HCT116 (cell line): ENCODE data around the gene RNF113B.

Source experiments
- EZH2 ChIP-seq: fragments of 200-600 bp; sonication (generic); IDR thresholded peaks from 2 replicates; pipeline ENCODE4 v1.6.1; 2017; ENCODE audit warnings: antibody characterized with exemption, mixed run types
- EZH2phosphoT487 ChIP-seq: fragments of 200-600 bp; IDR thresholded peaks from 2 replicates; pipeline ENCODE4 v1.6.1; 2018; ENCODE audit warnings: antibody characterized with exemption, borderline replicate concordance
- POLR2A ChIP-seq: IDR thresholded peaks from 2 replicates; pipeline ENCODE4 v1.7.0; 2011; ENCODE audit warnings: borderline replicate concordance; ENCODE audit not compliant: insufficient read depth, insufficient read length; ENCODE audit errors: extremely low read depth
- POLR2AphosphoS5 ChIP-seq: IDR thresholded peaks from 2 replicates; pipeline ENCODE4 v1.6.1; 2011; ENCODE audit warnings: mild to moderate bottlenecking, low read depth, low read length, moderate library complexity
- RAD21 ChIP-seq: IDR thresholded peaks from 2 replicates; pipeline ENCODE4 v1.6.1; 2012; ENCODE audit warnings: low read depth, mild to moderate bottlenecking
- SIN3A ChIP-seq: IDR thresholded peaks from 2 replicates; pipeline ENCODE4 v1.6.1; 2012; ENCODE audit warnings: low read depth
- TF ChIP-seq, protein P1 (sequence below), 3 experiments: fragments of 200-600 bp in 1 of 3; sonication (generic) in 1 of 3; IDR thresholded peaks in 2 of 3; conservative IDR thresholded peaks in 1 of 3; 2 replicates each; pipeline ENCODE4 v1.5.1; 2012 to 2017; ENCODE audit warnings: low read depth in 2 of 3, low read length in 2 of 3, antibody characterized with exemption in 1 of 3, borderline replicate concordance in 1 of 3, control low read depth in 1 of 3, mild to moderate bottlenecking in 1 of 3, mixed read lengths in 1 of 3, mixed run types in 1 of 3, moderate library complexity in 1 of 3; ENCODE audit not compliant: insufficient read depth in 1 of 3
- TF ChIP-seq, protein P2 (sequence below): IDR thresholded peaks from 2 replicates; pipeline ENCODE4 v1.6.1; 2012; ENCODE audit warnings: low read depth

GRCh38 chr13:98201984-98202383, 24.9 kb upstream of the RNF113B start:
- TF ChIP-seq, protein P1, sequence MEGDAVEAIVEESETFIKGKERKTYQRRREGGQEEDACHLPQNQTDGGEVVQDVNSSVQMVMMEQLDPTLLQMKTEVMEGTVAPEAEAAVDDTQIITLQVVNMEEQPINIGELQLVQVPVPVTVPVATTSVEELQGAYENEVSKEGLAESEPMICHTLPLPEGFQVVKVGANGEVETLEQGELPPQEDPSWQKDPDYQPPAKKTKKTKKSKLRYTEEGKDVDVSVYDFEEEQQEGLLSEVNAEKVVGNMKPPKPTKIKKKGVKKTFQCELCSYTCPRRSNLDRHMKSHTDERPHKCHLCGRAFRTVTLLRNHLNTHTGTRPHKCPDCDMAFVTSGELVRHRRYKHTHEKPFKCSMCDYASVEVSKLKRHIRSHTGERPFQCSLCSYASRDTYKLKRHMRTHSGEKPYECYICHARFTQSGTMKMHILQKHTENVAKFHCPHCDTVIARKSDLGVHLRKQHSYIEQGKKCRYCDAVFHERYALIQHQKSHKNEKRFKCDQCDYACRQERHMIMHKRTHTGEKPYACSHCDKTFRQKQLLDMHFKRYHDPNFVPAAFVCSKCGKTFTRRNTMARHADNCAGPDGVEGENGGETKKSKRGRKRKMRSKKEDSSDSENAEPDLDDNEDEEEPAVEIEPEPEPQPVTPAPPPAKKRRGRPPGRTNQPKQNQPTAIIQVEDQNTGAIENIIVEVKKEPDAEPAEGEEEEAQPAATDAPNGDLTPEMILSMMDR (IDR thresholded peaks at IDR 0.05 in 2 of 3, conservative IDR thresholded peaks at IDR 0.05 in 1 of 3; ENCODE audit: borderline replicate concordance in 1 of 3, insufficient read depth in 1 of 3, low read depth in 2 of 3, low read length in 2 of 3): no peak
- TF ChIP-seq SIN3A (no peak), POLR2A (no peak), RAD21 (no peak), EZH2phosphoT487 (no peak), EZH2 (no peak), POLR2AphosphoS5 (no peak)
- TF ChIP-seq, protein P2, sequence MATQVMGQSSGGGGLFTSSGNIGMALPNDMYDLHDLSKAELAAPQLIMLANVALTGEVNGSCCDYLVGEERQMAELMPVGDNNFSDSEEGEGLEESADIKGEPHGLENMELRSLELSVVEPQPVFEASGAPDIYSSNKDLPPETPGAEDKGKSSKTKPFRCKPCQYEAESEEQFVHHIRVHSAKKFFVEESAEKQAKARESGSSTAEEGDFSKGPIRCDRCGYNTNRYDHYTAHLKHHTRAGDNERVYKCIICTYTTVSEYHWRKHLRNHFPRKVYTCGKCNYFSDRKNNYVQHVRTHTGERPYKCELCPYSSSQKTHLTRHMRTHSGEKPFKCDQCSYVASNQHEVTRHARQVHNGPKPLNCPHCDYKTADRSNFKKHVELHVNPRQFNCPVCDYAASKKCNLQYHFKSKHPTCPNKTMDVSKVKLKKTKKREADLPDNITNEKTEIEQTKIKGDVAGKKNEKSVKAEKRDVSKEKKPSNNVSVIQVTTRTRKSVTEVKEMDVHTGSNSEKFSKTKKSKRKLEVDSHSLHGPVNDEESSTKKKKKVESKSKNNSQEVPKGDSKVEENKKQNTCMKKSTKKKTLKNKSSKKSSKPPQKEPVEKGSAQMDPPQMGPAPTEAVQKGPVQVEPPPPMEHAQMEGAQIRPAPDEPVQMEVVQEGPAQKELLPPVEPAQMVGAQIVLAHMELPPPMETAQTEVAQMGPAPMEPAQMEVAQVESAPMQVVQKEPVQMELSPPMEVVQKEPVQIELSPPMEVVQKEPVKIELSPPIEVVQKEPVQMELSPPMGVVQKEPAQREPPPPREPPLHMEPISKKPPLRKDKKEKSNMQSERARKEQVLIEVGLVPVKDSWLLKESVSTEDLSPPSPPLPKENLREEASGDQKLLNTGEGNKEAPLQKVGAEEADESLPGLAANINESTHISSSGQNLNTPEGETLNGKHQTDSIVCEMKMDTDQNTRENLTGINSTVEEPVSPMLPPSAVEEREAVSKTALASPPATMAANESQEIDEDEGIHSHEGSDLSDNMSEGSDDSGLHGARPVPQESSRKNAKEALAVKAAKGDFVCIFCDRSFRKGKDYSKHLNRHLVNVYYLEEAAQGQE: no peak
